Esophagus squamous epithelium (tissue), 5 donors: ENCODE data around the gene OR2A25. TPM values are rescaled to one million over a fixed set of nuclear protein-coding genes. Genes with fewer than 3 reads are reported as not detected.

ENCODE experiments used
- DNase-seq: peaks from one replicate; lab custom pipeline; 2025; lab: John Stamatoyannopoulos, UW
- H3K27ac ChIP-seq, 4 donors: fragments of 200-600 bp; sonication (generic); one replicate each; pipeline ENCODE4 v1.5.1; 2016 to 2019; ENCODE audit warnings: mild to moderate bottlenecking in 1 of 4
- H3K27me3 ChIP-seq, 4 donors: fragments of 200-600 bp; sonication (generic); 1 replicate in 3 of 4; 2 replicates in 1 of 4; pipeline versions ENCODE4 v1.5.1 to v1.6.0; 2017 to 2021; ENCODE audit warnings: antibody characterized with exemption in 1 of 4
- H3K36me3 ChIP-seq, 3 donors: fragments of 200-600 bp; sonication (generic); one replicate each; pipeline ENCODE4 v1.5.1; 2016 to 2019
- H3K4me1 ChIP-seq, 3 donors: fragments of 200-600 bp; sonication (generic); one replicate each; pipeline ENCODE4 v1.5.1; 2017 to 2019
- H3K4me3 ChIP-seq, 4 donors: fragments of 200-600 bp; sonication (generic); 1 replicate in 3 of 4; 2 replicates in 1 of 4; pipeline ENCODE4 v1.5.1; 2016 to 2019; ENCODE audit warnings: mild to moderate bottlenecking in 2 of 4, moderate library complexity in 1 of 4
- H3K9me3 ChIP-seq, 3 donors: fragments of 200-600 bp; sonication (generic); one replicate each; pipeline ENCODE4 v1.5.1; 2016 to 2019
- POLR2A ChIP-seq, 4 donors: fragments of 450-650 bp; IDR thresholded peaks; one replicate each; pipeline ENCODE4 v1.6.1; 2017; ENCODE audit warnings: antibody characterized with exemption in 4 of 4, mild to moderate bottlenecking in 4 of 4, moderate library complexity in 3 of 4
- WGBS, 2 donors: methylation state at CpG; one replicate each; pipeline ENCODE4 v1.1.5; 2018; 5-methylcytosine and 5-hydroxymethylcytosine counted together
- intact Hi-C: fragments of 100-400 bp; cut with DNase I; formaldehyde crosslinking; loops from one replicate; pipeline ENCODE4 v1.15.0; 2022
- total RNA-seq, 4 donors: library from RNA; depleted of rRNA; stranded (reverse); fragments of >200 nt; gene quantifications; one replicate each; pipeline ENCODE4 v1.1.0, GENCODE V29; 2016
- TF ChIP-seq, protein P1 (sequence below), 6 experiments: fragments of 450-650 bp in 4 of 6; fragments of 200-600 bp in 2 of 6; sonication (generic) in 2 of 6; IDR thresholded peaks; one replicate each; pipeline ENCODE4 v1.5.1; 2016 to 2019; ENCODE audit warnings: antibody characterized with exemption in 6 of 6, mild to moderate bottlenecking in 4 of 6, moderate library complexity in 4 of 6
- donor health status: DM: yes; HTN: yes; CAD: no.

The OR2A25 gene
- total RNA-seq, 4 donors from 2014 or later: not detected

GRCh38 chr7:144069953-144070352 is 342 bp downstream of the OR2A25 start:
- DNase-seq: no peak
- Histone ChIP-seq H3K36me3 (no peaks in the 10 kb centered on the region), H3K27ac (no peak overlapping the region), H3K27me3 (no peaks in the 10 kb centered on the region), H3K9me3 (no peaks in the 10 kb centered on the region), H3K4me3 (no peak overlapping the region), H3K4me1 (no peaks in the 10 kb centered on the region)
- no peak for TF ChIP-seq POLR2A (IDR thresholded peaks at IDR 0.05)
- TF ChIP-seq, protein P1, sequence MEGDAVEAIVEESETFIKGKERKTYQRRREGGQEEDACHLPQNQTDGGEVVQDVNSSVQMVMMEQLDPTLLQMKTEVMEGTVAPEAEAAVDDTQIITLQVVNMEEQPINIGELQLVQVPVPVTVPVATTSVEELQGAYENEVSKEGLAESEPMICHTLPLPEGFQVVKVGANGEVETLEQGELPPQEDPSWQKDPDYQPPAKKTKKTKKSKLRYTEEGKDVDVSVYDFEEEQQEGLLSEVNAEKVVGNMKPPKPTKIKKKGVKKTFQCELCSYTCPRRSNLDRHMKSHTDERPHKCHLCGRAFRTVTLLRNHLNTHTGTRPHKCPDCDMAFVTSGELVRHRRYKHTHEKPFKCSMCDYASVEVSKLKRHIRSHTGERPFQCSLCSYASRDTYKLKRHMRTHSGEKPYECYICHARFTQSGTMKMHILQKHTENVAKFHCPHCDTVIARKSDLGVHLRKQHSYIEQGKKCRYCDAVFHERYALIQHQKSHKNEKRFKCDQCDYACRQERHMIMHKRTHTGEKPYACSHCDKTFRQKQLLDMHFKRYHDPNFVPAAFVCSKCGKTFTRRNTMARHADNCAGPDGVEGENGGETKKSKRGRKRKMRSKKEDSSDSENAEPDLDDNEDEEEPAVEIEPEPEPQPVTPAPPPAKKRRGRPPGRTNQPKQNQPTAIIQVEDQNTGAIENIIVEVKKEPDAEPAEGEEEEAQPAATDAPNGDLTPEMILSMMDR (IDR thresholded peaks at IDR 0.05): no peak
- 86 to 92% methylated on average over 2 of the region's 2 CpGs for WGBS, 2 donors
- intact Hi-C loops: no loop called here

DNA sequence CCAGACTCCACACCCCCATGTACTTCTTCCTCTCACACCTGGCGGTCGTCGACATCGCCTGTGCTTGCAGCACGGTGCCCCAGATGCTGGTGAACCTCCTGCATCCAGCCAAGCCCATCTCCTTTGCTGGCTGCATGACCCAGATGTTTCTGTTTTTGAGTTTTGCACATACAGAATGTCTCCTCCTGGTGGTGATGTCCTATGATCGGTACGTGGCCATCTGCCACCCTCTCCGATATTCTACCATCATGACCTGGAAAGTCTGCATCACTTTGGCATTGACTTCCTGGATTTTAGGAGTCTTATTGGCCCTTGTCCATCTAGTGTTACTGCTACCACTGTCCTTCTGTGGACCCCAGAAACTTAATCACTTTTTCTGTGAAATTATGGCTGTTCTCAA is 4.8 kb downstream of the OR2A25 start:
- no peaks in the 10 kb centered on the region for H3K4me1 ChIP-seq
- H3K27me3 ChIP-seq: no peaks in the 10 kb centered on the region
- no peaks in the 10 kb centered on the region for H3K9me3 ChIP-seq
- intact Hi-C loops: no loop called here
- H3K4me3 ChIP-seq: no peak overlapping the region
- whole genome bisulfite sequencing, 2 donors: 93 to 94% methylated on average over 6 to 8 of the region's 8 CpGs
- no peak overlapping the region for H3K27ac ChIP-seq
- TF ChIP-seq, protein P1 (IDR thresholded peaks at IDR 0.05): no peak
- TF ChIP-seq POLR2A (IDR thresholded peaks at IDR 0.05): no peak
- DNase-seq: no peak
- H3K36me3 ChIP-seq: no peaks in the 10 kb centered on the region

DNA sequence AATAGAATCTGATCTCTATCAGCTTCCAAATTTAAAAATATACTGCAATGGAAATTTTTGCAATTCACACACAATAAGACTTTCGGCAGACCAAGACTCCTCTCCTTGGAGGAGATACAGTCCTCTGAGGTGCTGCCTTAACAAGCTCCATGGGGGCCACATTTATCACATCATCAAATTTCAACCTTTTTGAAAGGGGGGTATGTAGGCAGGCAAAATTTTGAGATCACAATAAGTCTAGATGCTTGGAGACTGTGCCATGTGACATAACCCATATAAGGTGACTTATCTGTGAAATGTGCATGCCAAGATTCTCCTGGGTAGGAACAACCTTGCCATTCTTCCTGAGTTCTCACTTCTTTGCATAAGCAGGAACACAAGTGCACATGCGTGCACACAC is 16.4 kb downstream of the OR2A25 start, which contains the start of gene OR2A12:
Gene OR2A12 (plus strand): TSS at position 301 of the 400 bp plus-strand sequence. CDS start 8,830 bp downstream, outside the sequence.
- Histone ChIP-seq H3K9me3 (peaks cover 0 to 4% (median 0%) of the 10 kb centered on the region in 3 donors), H3K4me3 (no peak within 1 kb of the TSS), H3K4me1 (no peaks in the 10 kb centered on the region), H3K27me3 (no peaks in the 10 kb centered on the region), H3K27ac (no peak within 1 kb of the TSS), H3K36me3 (no peaks in the 10 kb centered on the region)
- WGBS, 2 donors: 88 to 93% methylated on average over 2 of the region's 2 CpGs
- no peak for TF ChIP-seq POLR2A (IDR thresholded peaks at IDR 0.05)
- TF ChIP-seq, protein P1 (IDR thresholded peaks at IDR 0.05): no peak
- intact Hi-C loops: no loop called here
- no peak for DNase-seq

DNA sequence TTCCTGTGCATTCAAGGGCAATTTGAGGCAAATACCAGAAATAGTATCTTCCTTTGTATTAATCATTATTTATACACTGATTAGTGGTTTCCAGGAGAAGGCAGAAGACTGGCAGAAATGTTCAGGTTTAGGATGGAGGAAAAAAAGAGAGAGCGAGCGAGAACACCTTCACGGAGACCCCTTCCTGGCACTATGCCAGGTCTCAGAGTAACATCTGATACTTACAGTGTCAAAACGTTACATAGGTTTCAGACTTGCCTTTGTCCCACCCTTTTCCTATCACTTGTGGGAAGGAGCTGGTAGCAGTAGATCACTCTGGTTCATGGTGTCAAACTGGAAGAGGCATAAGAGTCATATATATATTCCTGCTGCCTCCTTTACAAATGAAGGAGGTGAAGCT is 17.1 kb downstream of the OR2A25 start:
- intact Hi-C loops: no loop called here
- H3K9me3 ChIP-seq: peaks cover 0 to 4% (median 0%) of the 10 kb centered on the region in 3 donors
- H3K4me1 ChIP-seq: no peaks in the 10 kb centered on the region
- WGBS, 2 donors: 63 to 64% methylated on average over 4 of the region's 4 CpGs
- no peaks in the 10 kb centered on the region for H3K36me3 ChIP-seq
- no peaks in the 10 kb centered on the region for H3K27me3 ChIP-seq
- DNase-seq: no peak
- no peak overlapping the region for H3K4me3 ChIP-seq
- H3K27ac ChIP-seq: no peak overlapping the region
- TF ChIP-seq, protein P1 (IDR thresholded peaks at IDR 0.05): no peak

DNA sequence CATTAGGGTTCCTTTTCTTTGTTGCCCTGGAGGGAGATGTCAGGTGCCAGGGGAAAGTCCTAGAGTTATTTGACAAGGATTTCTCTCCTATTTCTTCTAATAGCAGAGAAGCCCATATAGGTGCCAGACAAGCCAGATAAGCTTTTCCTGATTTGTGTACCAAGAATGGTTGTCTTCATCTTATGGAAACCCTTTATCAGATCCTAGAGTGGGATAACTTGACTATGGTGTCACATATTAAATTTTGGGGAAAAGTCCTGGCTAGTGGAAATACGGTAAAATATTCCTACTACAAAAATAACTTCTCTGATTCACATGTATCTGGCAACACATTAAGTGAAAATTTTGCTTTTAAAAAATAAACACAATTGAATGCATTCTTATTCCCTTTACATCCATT is 17.6 kb downstream of the OR2A25 start:
- no peak for TF ChIP-seq POLR2A (IDR thresholded peaks at IDR 0.05)
- TF ChIP-seq, protein P1 (IDR thresholded peaks at IDR 0.05): no peak
- no peak for DNase-seq
- H3K4me1 ChIP-seq: no peaks in the 10 kb centered on the region
- H3K27me3 ChIP-seq: no peaks in the 10 kb centered on the region
- H3K27ac ChIP-seq: no peak overlapping the region
- WGBS, 2 donors: 61 to 77% methylated on average over 1 of the region's 1 CpG
- peaks cover 0 to 4% (median 0%) of the 10 kb centered on the region in 3 donors for H3K9me3 ChIP-seq
- no peak overlapping the region for H3K4me3 ChIP-seq
- H3K36me3 ChIP-seq: no peaks in the 10 kb centered on the region
- intact Hi-C loops: no loop called here
